NOMO-1 treated with DMSO at 0.1 percent for 48 hours (cell line): ENCODE measurements around the gene NDUFV3.
"Not testable (repeated sequence)": the region's sequence is repeated elsewhere in the genome, so short reads cannot be mapped to it uniquely, and the experiment has no call there.

Experiments used
- DNase-seq: peaks from one replicate; lab custom pipeline; 2025; ENCODE audit not compliant: unreplicated experiment; lab: John Stamatoyannopoulos, UW

NDUFV3 gene

GRCh38 chr21:42887326-42887725, 5.8 kb upstream of the NDUFV3 start:
- DNase-seq, result no peak

DNA sequence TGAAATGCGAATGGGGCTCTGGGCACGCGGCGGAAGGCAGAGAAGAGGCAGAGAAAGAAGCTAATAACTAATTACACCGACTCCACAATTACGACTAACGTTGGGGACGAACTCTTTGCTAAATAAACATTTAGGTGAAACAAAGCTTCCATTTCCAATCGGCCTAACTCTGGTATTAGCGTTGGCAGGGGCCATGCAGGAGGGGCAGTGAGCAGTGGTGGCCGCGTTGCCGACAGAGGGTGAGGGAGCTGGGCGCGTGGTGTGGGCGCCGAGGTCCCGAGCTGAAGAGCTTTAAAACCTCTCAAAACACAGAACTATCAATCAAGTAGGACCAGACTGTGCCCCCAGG, 553 bp upstream of the NDUFV3 start:
- DNase-seq, result peak; percentile 46

GRCh38 chr21:42900446-42900845, 7.3 kb downstream of the NDUFV3 start:
- DNase-seq, result no peak

DNA sequence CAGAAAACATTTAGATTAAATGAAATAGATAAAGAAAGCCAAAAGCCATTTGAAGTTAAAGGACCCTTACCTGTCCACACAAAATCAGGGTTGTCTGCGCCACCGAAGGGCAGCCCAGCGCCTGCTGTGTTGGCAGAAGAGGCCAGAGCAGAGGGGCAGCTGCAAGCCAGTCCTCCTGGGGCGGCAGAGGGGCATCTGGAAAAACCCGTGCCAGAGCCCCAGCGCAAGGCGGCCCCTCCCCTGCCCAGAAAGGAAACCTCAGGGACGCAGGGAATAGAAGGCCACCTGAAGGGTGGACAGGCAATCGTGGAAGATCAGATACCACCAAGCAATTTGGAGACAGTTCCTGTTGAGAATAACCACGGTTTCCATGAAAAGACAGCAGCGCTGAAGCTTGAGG, 10.7 kb downstream of the NDUFV3 start:
- DNase-seq, result no peak

- no peak for DNase-seq
These were observed 12.1 kb downstream of the NDUFV3 start for GRCh38 chr21:42905195-42905594.

DNA sequence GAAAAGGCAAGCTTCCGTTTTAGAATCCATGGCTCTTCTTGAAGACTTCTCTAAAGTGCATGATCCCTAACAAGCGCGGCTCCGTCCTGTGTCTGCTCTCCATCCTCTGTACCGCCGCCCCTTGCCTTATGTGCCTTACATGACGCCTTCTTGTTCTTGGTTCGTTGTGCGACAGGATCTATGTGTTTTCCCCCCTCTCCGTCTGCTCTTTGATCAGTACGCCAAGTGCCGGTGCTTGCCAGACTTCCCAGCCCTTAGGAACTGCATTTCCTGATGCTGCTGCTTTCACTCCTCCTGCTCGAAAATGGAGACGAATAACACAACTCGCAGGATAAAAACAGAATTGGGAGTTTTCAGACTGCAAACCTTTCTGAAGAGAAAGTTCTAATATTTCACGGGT, 13.1 kb downstream of the NDUFV3 start:
- DNase-seq, result no peak

- DNase-seq, result not testable (repeated sequence)
These were observed 15.4 kb downstream of the NDUFV3 start for GRCh38 chr21:42908484-42908883.

GRCh38 chr21:42911920-42912319, 18.8 kb downstream of the NDUFV3 start:
- DNase-seq, result not testable (repeated sequence)

- no peak for DNase-seq
These were observed 20.4 kb downstream of the NDUFV3 start for GRCh38 chr21:42913476-42913875.

DNA sequence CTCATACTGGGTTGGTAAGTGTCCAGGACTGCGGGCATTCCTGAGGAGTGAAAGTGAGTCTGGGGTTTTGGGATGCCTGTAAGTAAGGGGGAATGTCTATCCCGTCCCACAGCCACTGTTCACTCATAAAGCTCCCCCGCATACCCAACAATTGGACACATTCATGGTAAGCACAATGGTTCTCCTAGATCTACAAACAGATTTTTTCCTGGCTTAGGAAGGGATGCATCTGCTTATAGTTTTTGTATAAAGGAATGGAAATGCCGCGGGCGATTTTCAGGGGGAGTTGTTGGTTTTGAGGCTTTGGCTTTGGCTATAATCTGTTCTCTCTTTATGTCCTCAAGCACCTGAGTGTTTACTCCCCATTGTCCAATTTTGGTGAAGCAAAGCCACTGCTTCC, 25.2 kb downstream of the NDUFV3 start:
- DNase-seq, result no peak

DNA sequence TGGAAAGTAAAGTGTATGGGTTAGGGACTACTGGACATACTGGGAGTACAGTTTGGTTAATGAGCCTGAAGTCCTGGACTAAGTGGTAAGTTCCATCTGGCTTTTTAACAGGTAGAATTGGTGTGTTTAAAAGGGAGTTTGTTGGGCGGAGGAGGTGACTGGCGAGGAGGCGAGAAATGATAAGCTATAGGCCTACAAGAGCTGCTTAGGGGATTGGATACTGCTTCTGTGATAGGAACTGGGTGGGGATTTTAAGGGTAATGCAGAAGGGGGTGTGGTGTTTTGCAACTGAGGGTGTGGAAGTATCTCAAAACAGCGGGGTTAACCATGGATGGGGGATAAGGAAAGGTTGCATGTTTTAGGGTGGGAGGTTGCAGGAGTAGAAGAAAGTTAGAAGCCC, 28.8 kb downstream of the NDUFV3 start:
- no peak for DNase-seq

GRCh38 chr21:42922918-42923317, 29.8 kb downstream of the NDUFV3 start:
- no peak for DNase-seq

GRCh38 chr21:42923553-42924432, 30.7 kb downstream of the NDUFV3 start:
- peak; percentile 92 for DNase-seq

DNA sequence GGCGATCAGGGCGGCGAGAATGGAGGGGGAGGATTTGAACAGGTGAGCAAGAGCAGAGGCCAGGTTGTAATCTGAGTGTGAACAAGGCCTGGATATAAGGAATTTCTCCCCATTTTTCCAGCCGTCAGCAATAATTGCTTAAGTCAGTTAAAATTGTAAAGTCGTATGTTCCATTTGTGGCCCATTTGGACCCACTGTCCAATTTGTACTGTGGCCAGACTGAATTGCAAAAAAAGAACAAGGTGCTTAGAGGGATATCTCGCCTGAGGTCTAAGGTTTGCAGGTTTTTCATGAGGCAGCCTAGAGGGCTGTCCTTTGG, 31.3 kb downstream of the NDUFV3 start:
- no peak for DNase-seq

- DNase-seq, result no peak
These were observed 32.2 kb downstream of the NDUFV3 start, which contains the start of gene ERVH48-1 for GRCh38 chr21:42925114-42925926. ERVH48-1 (minus strand) TSS chr21:42925630; CDS start chr21:42919006, 6,624 bp downstream.

DNA sequence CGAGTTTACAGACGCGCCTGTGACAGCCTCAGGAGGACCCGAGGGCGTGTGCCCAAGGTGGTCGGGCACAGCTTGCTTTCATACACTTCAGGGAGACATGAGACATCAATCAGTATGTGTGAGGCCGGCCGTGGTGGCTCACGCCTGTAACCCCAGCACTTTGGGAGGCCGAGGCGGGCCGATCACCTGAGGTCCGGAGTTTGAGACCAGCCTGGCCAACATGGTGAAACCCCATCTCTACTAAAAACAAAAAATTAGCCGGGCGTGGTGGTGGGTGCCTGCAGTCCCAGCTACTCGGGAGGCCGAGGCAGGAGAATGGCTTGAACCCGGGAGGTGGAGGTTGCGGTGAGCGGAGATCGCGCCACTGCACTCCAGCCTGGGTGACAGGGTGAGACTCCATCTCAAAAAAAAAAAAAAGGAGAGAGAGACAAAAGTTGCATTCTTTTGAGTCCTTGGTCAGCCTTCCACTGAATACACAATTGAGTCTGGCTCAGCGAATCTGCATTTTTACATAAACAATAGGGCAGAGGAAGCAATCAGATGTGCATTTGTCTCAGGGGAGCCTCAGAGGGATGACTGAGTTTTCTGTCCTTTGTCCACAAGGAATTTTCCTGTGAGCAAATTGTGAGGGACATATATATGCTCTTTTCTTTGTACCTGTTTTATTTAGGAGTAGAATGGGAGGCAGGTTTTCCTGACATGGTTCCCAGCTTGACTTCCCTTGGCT, 34.5 kb downstream of the NDUFV3 start:
- not testable (repeated sequence) for DNase-seq

GRCh38 chr21:42929969-42930368, 36.9 kb downstream of the NDUFV3 start:
- DNase-seq, result no peak

- DNase-seq, result no peak
These were observed 38.6 kb downstream of the NDUFV3 start for GRCh38 chr21:42931560-42932235.

- not testable (repeated sequence) for DNase-seq
These were observed 39.4 kb downstream of the NDUFV3 start for GRCh38 chr21:42932378-42933136.
